Ovary (tissue), 9 donors: ENCODE results near the gene MRM3. TPM values are rescaled to one million over a fixed set of nuclear protein-coding genes. Genes with fewer than 3 reads are reported as not detected.

ENCODE experiments used
- DNase-seq, 5 donors: peaks; one replicate each; pipeline ENCODE4 v3.0.0-alpha.2; 2019 to 2020
- H3K27ac ChIP-seq, 2 donors: fragments of 200-600 bp; one replicate each; pipeline versions ENCODE4 v1.5.1 to v1.8.0; 2019 to 2022
- H3K27me3 ChIP-seq: fragments of 200-600 bp; one replicate; pipeline ENCODE4 v1.8.0; 2022
- H3K36me3 ChIP-seq: fragments of 200-600 bp; sonication (generic); one replicate; pipeline ENCODE4 v1.5.1; 2019
- H3K4me1 ChIP-seq: one replicate; pipeline ENCODE4 v1.8.1; 2013; ENCODE audit warnings: mild to moderate bottlenecking, moderate library complexity; ENCODE audit not compliant: insufficient read depth
- H3K4me3 ChIP-seq: fragments of 200-600 bp; sonication (generic); one replicate; pipeline ENCODE4 v1.5.1; 2017
- H3K9me3 ChIP-seq, 2 donors: fragments of 200-600 bp in 1 of 2; sonication (generic) in 1 of 2; one replicate each; pipeline versions ENCODE4 v1.5.1 to v1.8.1; 2013 to 2019; ENCODE audit warnings: mild to moderate bottlenecking in 1 of 2, moderate library complexity in 1 of 2
- EP300 ChIP-seq: sonication (generic); formaldehyde crosslinking; IDR thresholded peaks from one replicate; pipeline ENCODE4 v1.6.1; 2017; ENCODE audit warnings: antibody characterized with exemption
- POLR2A ChIP-seq: fragments of 450-650 bp; IDR thresholded peaks from one replicate; pipeline ENCODE4 v1.6.1; 2017; ENCODE audit warnings: antibody characterized with exemption, mild to moderate bottlenecking, moderate library complexity
- WGBS, 3 donors: extraction: QIAGEN DNeasy Blood & Tissue Kit in 1 of 3; methylation state at CpG; one replicate each; pipeline versions ENCODE4 v1.1.5 to v1.1.7; 2013 to 2017; 5-methylcytosine and 5-hydroxymethylcytosine counted together
- intact Hi-C, 4 donors: fragments of 100-400 bp; cut with DNase I; formaldehyde crosslinking; loops; one replicate each; pipeline versions ENCODE4 v1.11.0 to v1.15.1; 2022 to 2023
- polyA plus RNA-seq, 2 donors: library from polyadenylated mRNA; stranded (reverse); fragments of 200-250 nt in 1 of 2; fragments of 350-450 nt in 1 of 2; fragmentation: Illumina TruSeq in 1 of 2; extraction: RNeasy Lipid Tissue Mini Kit (QIAGEN cat#74804) in 1 of 2; gene quantifications; one replicate each; pipeline ENCODE4 v1.2.3, GENCODE V29; 2013 to 2014
- total RNA-seq, 7 donors: library from RNA; depleted of rRNA in 2 of 7; stranded (reverse); fragments of >200 nt in 2 of 7; fragmentation: NEBNext Ultra II Directional in 3 of 7; extraction: Animal tissue kit (Norgen Biotek cat#: 25700) in 3 of 7; gene quantifications; one replicate each; pipeline versions ENCODE4 v1.1.0 to v1.2.4, GENCODE V29; 2016 to 2023
- TF ChIP-seq, protein P1 (sequence below), 3 donors: fragments of 450-650 bp in 2 of 3; fragments of 200-600 bp in 1 of 3; IDR thresholded peaks; one replicate each; pipeline versions ENCODE4 v1.5.1 to v1.8.0; 2016 to 2022; ENCODE audit warnings: antibody characterized with exemption in 3 of 3, mild to moderate bottlenecking in 1 of 3
- donor health status: DM: no; HTN: no; CAD: no; lungs with moderate emphysema.
- donor health status: DM: no; HTN: no; CAD: no.
- donor health status: Bipolar disorder and iron deficiency.
- donor health status: DM: yes; HTN: yes; CAD: no.
- donor health status: DM: no; HTN: no; CAD: no.
- donor health status: DM: yes; HTN: yes; CAD: no.

The MRM3 gene
- total and polyA plus RNA-seq, 9 donors: 10.1 to 16.7 (median 13.9) TPM

DNA sequence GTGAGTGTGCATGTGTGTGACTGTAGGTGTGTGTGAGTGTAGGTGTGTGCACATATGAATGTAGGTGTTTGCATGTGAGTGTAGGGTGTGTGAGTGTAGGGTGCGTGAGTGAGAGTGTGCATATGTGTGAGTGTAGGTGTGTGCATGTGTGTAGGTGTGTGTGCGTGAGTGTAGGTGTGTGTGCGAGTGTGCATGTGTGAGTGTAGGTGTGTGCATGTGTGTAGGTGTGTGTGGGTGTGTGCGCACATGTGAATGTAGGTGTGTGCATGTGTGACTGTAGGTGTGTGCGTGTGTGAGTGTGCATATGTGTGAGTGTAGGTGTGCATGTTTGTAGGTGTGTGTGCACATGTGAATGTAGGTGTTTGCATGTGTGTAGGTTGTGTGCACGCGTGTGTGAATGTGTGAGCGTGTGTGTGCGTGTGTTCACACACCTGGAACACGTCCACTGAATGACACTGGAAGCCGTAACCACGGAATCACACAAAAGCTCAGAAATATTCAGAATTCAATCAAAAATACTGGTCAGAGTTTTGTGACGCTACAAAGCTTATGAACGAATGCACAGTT is 30.6 kb downstream of the MRM3 start:
- no peaks in the 10 kb centered on the region for H3K9me3 ChIP-seq
- intact Hi-C loops: no loop called here
- WGBS, 3 donors: 90 to 96% (median 94%) methylated on average over 14 of the region's 14 CpGs
- no peaks in the 10 kb centered on the region for H3K4me1 ChIP-seq
- no peaks in the 10 kb centered on the region for H3K27me3 ChIP-seq
- no peak overlapping the region for H3K27ac ChIP-seq
- no peak for DNase-seq
- no peaks in the 10 kb centered on the region for H3K36me3 ChIP-seq
- H3K4me3 ChIP-seq: no peak overlapping the region
- TF ChIP-seq, protein P1, sequence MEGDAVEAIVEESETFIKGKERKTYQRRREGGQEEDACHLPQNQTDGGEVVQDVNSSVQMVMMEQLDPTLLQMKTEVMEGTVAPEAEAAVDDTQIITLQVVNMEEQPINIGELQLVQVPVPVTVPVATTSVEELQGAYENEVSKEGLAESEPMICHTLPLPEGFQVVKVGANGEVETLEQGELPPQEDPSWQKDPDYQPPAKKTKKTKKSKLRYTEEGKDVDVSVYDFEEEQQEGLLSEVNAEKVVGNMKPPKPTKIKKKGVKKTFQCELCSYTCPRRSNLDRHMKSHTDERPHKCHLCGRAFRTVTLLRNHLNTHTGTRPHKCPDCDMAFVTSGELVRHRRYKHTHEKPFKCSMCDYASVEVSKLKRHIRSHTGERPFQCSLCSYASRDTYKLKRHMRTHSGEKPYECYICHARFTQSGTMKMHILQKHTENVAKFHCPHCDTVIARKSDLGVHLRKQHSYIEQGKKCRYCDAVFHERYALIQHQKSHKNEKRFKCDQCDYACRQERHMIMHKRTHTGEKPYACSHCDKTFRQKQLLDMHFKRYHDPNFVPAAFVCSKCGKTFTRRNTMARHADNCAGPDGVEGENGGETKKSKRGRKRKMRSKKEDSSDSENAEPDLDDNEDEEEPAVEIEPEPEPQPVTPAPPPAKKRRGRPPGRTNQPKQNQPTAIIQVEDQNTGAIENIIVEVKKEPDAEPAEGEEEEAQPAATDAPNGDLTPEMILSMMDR (IDR thresholded peaks at IDR 0.05): no peak
- TF ChIP-seq POLR2A: no peak

DNA sequence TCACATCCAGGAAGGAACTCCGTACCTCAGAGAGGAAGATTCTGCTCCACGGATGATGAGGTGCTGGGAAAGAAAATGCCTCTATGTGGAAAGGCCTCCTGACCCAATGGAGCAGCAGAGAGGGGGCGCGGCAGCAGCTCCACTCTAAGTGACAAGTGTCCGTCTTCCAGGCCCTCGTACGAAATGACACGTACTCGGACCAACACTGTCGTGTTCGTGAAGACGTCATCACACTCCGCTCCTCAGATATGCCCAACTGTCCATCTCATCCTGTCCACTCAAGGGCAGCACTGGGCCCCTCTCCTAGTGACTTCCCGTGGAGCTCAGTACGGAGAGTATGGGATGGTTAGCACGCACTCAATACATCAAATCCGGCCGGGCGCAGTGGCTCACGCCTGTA is 32.2 kb downstream of the MRM3 start:
- WGBS, 3 donors: 90 to 95% (median 93%) methylated on average over 20 of the region's 20 CpGs

DNA sequence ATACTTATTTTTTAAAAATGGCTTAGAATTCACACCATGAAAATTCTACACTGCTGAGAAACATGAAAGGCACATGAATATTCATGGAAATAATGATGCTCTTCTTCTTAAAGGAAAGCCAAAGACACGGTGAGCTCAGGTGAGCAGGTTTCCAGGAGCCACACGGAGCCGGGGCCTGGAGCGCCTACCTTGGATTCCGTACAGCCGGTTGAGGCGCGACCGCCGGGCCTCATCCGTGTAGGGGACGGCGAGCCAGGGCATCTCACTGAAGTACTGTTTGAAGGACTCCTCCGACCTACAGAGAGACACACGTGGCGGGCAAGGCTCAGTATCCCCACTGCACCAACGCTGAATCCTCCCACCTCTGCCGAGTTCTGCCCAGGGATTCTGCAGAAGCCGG is 37.1 kb downstream of the MRM3 start:
- Histone ChIP-seq H3K27me3 (no peaks in the 10 kb centered on the region), H3K27ac (no peak overlapping the region), H3K4me3 (no peak overlapping the region), H3K36me3 (no peaks in the 10 kb centered on the region), H3K4me1 (no peaks in the 10 kb centered on the region), H3K9me3 (no peaks in the 10 kb centered on the region)
- intact Hi-C loops: no loop called here
- DNase-seq: no peak
- WGBS, 3 donors: 93 to 95% (median 94%) methylated on average over 18 to 19 of the region's 19 CpGs
- no peak for TF ChIP-seq EP300
- TF ChIP-seq, protein P1 (IDR thresholded peaks at IDR 0.05): no peak
- no peak for TF ChIP-seq POLR2A

More for the DNA sequence above, 32.2 kb downstream of the MRM3 start:
- H3K9me3 ChIP-seq: no peaks in the 10 kb centered on the region
- TF ChIP-seq, protein P1 (IDR thresholded peaks at IDR 0.05): no peak
- no peak for TF ChIP-seq POLR2A
- no peak for TF ChIP-seq EP300
- intact Hi-C loops: no loop called here
- no peaks in the 10 kb centered on the region for H3K36me3 ChIP-seq
- no peak overlapping the region for H3K4me3 ChIP-seq
- H3K27ac ChIP-seq: no peak overlapping the region
- H3K27me3 ChIP-seq: no peaks in the 10 kb centered on the region
- H3K4me1 ChIP-seq: no peaks in the 10 kb centered on the region
- no peak for DNase-seq

DNA sequence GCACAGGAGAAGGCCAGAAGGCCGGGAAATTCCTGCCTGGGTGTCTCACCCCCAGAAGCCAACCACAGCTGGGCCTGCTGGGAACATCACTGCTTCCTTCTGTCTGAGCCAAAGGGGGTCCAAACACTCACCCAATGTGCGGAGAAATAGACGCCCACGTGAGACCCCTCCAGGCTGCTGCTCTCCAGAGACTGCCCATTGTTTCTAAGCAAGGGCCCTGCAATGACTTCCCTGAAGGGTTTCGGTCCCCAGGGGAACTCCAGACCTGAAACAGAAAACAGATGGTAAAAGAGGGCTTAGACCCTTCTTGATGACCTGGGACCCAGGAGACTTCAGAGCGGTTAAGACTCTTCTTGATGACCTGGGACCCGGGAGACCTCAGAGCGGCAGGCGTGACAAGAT is 41.3 kb downstream of the MRM3 start:
- Histone ChIP-seq H3K4me3 (no peak overlapping the region), H3K9me3 (no peaks in the 10 kb centered on the region), H3K27ac (no peak overlapping the region), H3K4me1 (no peaks in the 10 kb centered on the region), H3K36me3 (no peaks in the 10 kb centered on the region), H3K27me3 (no peaks in the 10 kb centered on the region)
- whole genome bisulfite sequencing, 3 donors: 91 to 95% (median 93%) methylated on average over 9 of the region's 9 CpGs
- no peak for DNase-seq
- intact Hi-C loops: no loop called here
- TF ChIP-seq, protein P1 (IDR thresholded peaks at IDR 0.05): no peak
- no peak for TF ChIP-seq EP300
- no peak for TF ChIP-seq POLR2A
